ENCODE data around the gene ATP11C.

- TF ChIP-seq CTCF (IDR thresholded peaks at IDR 0.05 in 4 of 5, conservative IDR thresholded peaks at IDR 0.05 in 1 of 5) (no peak), POLR2A (IDR thresholded peaks at IDR 0.05) (no peak)
Measured at GRCh38 chrX:139831675-139832456, 101.0 kb downstream of the ATP11C start.
